NCI-H2227 (cell line): ENCODE data around the gene LCNL1.
"Not testable (repeated sequence)": the region's sequence is repeated elsewhere in the genome, so short reads cannot be mapped to it uniquely, and the experiment has no call there.

Experiments used
- DNase-seq: peaks from one replicate; lab custom pipeline; 2025; ENCODE audit not compliant: unreplicated experiment; lab: John Stamatoyannopoulos, UW

LCNL1 gene

DNA sequence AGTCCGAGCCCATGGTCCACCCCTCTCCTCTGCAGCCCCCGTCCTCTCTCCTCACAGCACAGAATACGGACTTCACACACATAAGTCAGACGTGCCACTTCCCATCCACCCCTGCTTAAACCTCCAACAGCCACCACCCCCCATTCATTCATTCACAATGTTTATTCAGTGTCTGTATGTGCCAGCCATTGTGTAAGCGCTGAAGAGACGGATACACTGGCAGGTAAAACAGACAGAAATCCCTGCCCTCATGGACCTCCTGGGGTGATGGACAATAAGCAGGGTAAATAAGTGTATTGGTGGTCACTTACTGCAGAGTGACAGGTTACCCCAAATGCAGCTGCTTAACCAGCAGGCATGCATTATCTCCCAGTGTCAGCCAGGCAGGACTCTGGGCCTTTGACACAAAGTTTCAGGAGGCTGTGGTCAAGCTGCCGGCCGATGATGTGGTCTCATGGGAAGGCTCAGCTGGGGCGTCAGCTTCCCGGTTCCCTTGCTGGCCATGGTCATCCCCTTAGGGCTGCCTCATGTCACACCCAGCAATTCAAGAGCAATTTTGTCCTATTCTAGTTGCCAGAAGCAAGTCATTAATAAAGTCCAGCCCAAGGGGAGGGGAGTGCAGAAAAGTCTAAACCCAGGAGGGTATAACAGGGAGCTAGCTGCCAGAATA is 7.6 kb downstream of the LCNL1 start:
- no peak for DNase-seq

DNA sequence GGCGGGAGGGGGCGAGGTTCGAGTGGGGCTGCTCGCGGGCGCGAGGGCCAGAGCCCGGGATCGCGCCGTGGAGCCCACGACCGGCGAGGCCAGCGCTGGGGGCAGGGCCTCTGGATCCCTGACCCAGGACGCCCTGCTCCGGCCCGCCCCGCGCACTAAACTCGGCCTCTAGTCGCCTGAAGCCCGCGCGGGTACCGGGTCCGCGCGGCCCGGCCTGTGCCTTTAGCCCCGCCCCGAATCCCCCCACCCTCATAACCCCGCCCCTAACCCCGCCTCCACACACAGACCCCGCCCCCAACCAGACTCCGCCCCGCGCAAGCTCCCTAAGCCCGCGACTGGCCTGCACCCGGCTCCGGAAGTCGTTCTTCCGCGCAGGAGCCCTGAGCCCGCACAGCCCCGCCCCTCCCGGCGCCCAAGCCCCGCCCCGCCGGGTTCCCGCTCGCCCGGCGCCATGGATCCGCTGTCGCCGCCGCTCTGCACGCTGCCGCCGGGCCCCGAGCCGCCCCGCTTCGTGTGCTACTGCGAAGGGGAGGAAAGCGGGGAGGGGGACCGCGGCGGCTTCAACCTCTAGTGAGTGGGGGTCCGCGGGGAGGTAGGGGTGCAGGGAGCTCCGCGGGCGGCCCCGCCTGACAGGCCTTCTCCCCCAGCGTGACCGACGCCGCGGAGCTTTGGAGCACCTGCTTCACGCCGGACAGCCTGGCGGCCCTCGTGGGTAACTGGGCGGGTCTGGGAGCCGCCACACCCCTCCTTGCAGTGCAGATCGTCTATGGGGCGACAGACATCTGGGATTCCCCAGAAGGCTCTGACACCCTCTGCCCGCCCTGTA is 9.4 kb downstream of the LCNL1 start, which contains the start of gene PAXX:
Gene PAXX, plus strand, starts transcription at position 430 of the 826 bp plus-strand sequence. Its CDS starts 22 bp downstream, at position 452.
- DNase-seq, result peak; percentile 80

DNA sequence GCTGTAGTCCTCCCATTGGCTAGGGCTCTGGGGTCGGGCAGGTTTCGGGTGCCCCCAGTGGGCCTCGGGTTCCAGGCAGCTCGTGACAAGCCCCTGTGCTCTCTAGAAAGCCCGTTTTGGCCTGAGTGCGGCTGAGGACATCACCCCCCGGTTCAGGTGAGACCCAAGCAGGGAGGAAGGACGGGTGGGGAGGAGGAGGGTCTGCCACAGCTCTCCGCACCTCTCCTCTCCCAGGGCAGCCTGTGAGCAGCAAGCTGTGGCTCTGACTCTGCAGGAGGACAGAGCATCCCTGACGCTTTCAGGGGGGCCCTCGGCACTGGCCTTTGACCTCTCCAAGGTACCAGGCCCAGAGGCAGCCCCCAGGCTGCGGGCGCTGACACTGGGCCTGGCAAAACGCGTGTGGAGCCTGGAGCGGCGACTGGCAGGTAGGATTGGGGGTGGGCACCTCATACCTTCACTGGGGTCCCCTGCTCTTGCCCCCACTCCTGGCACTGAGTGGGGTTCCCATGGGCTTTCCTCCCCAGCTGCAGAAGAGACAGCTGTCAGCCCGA is 10.1 kb downstream of the LCNL1 start:
- DNase-seq, result no peak

DNA sequence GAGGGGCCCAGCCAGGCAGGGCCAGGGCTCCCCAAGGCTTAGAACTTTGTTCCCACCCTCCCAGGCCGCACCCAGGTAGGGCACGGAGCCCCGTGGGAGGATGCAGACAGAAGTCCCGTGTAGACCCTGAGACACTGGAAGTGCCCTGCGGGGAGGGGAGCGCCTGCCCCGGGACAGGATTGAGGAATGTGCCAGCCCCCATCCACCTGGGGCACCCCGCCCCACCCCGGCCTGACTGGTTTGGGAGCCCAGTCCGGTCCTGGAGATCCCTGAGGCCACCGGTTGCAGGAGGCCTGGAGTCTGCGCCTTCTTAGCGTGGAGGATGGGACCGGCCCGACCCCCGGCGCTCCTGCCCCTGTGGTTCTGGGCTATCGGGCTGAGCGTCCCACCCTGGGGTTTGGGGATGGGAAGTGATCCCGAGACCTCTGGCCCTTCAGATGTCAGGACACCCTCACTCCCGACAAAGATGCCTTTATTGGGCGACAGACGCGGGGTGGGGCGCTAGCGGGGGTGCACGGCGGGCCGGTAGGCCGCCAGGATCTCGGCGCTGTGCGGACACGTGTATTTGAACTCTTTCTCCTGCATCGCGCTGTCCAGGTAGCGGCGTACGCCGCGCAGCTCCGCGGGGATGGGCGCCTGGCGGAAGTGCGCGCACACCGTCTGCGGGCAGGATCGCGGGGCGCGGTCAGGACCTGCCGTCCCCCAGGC is 11.5 kb downstream of the LCNL1 start:
- no peak for DNase-seq

DNA sequence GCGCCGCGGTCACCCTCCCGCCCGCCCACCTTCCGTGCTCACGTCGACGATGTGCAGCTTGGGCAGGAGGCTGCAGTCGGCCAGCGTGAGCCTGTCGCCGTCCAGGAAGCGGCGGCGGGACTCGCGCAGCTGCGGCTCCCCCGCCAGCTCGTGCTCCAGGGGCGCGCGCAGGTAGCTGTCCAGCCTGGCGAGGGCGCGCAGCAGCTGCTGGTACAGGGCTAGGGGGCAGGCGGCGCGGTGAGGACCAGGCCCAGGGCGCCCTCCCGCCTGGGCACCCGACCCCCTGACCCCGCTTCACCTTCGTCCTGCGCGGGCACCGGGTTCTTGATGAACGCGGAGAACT is 12.1 kb downstream of the LCNL1 start:
- DNase-seq, result no peak

DNA sequence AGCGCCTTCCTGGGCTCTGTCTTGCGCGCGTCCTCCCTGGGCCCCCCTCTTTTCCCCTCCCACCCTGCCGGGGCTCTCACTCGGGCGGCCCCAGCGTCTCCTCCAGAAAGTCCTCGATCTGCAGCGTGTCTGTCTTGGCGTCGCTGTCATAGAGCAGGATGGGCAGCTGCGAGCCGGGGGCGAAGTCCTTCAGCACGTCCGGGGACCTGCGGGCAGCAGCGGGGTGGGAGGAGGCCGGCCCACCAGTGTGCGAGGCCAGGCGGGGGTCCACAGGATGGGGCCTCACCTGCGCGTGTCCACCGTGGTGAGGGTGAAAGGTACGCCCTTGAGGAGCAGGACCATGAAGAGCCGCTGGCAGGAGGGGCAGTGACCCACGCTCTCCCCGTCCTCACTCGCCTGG is 12.6 kb downstream of the LCNL1 start:
- no peak for DNase-seq

DNA sequence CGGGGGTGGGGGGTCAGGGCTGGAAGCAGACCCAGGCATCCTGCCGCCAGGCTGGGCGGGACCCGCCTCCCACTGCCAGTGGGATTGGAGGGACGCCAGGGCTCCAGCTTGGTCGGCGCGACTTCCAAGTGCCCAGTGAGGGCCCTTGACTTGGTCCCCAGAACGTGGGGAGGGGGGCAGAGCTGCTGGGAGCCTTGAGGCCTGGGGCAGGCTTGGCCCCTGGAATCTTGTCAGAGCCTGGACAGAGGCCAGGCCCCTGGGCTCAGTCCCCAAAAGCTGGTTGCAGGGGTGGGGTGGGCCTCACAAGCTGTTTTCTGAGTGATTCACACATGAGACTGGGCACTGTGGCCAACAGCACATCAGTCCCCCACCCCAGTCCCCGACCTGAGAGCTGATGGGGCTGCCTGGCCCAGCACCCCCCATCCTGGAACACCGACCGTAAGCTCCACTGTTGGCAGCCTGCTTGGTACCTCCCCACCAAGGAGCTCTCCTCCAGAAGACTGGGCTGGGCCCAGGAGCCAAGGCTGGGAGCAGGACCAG is 13.0 kb downstream of the LCNL1 start:
- DNase-seq, result no peak

DNA sequence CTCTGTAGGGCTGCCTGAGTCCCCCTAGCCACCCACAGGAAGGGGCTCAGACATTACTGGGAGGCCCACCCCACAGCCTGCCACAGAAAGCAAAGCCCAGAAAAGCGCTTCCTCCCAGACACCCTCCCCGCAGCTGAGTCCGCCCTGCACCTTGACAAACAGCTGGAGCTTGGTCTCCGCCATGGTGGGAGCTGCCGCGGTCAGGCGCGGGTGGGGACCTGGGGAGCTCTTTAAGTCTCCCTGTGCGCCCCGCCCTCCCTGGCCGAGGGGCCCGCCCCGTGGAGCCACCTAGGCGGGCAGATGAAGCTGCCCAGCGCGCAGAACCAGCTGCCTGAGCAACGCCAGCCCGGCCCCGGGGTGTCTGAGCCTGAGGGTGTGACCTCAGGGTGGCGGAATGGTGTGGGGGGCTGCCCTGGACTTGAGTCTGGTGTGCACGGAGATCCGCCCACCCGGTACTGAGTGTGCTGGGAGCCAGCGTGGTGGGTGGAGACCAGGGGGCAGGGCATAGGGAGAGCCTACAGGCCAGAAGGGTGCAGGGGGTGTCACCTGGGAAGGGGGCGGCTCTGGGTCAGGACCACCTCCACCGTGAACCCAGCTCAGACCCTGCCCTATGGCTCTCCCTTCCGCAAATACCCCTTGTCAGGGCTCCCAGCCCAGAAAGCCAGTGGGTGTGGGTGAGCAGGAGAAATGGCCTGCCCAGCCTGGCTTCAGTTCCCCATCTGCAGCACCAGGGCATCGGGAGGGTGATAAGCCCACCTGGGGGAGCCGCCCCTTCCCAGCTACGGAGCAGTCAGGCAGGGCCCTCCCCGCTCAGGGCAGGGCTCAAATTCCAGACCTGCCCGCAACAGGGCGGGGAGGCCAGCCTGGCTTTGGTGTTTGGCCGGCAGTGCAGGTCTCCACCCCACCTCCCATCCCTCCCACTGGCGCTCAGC is 13.8 kb downstream of the LCNL1 start, which contains the start of gene CLIC3:
Gene CLIC3, minus strand, starts transcription at position 208 of the 932 bp plus-strand sequence. Its CDS starts 25 bp downstream, at position 183.
- DNase-seq, result no peak

DNA sequence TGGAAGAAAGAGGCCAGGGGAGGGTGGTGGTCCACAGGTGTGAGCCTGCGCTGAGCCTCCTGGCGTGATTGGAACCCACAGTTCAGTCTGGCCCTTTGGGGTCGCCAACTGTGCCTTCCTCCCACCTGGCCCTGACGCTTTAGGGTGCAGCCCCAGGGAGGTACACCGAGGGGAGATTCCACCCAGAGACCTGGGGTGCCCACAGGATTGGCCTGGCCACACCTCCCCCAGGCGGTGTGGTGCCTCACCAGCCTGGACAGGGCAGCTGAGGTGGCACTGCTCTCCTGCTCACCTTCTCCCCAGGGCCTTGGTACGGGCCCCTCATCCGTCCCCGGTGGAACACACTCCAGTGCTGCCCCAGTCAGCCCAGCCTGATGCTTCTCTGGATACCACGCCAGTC is 14.6 kb downstream of the LCNL1 start:
- DNase-seq, result no peak

DNA sequence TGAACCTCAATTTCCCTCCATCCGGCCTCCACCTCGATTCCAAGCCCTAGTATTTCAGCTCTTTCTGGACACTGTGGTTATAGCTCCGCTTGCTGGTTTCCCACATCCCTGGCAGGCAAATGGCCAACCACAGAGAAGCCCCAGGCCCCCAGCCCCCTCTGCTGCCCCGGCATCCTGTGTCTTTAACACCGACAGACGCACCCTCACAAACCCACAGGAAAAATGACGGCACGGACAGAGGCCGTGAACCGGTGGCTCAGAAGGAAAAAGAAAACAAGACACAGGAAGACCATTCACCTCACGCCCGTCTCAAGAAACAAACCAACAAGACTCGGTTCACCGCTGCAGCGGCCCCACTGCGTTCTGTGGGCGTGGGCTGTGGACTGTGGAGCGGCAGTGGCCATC is 15.0 kb downstream of the LCNL1 start:
- DNase-seq, result no peak

DNA sequence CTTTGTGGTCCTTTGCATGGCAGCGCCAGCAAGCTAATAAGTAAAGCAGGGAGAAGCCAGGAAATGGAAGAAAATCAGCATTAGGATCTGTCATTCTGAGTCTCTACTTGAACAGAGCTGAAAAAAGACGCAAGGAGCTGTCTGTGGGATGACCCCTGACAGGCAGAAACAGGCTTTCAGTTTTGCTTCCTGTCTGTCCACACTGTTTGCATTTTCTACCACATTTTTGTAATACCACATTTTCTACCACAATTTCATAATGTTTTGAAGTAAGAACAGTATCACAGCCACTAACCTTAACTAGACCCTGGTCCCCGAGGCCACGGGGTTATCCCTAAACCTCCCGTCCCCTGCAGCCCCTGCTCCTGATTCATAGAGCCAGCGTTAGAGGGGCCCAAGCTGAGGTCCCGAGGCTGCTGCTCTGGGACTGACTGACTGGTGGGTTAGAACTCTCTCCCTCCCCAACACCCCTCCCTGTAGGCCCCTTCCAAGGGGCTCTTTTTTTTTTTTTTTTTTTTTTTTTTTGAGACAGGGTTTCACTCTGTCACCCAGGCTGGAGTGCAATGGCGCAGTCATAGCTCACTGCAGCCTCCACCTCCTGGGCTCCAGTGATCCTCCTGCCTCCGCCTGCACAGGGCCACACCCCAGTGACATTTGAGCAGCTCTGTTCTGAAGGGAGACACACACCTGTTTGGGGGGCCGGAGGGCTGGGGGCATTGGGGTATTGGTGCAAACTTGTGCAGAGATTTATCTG is 17.6 kb downstream of the LCNL1 start:
- no peak for DNase-seq

DNA sequence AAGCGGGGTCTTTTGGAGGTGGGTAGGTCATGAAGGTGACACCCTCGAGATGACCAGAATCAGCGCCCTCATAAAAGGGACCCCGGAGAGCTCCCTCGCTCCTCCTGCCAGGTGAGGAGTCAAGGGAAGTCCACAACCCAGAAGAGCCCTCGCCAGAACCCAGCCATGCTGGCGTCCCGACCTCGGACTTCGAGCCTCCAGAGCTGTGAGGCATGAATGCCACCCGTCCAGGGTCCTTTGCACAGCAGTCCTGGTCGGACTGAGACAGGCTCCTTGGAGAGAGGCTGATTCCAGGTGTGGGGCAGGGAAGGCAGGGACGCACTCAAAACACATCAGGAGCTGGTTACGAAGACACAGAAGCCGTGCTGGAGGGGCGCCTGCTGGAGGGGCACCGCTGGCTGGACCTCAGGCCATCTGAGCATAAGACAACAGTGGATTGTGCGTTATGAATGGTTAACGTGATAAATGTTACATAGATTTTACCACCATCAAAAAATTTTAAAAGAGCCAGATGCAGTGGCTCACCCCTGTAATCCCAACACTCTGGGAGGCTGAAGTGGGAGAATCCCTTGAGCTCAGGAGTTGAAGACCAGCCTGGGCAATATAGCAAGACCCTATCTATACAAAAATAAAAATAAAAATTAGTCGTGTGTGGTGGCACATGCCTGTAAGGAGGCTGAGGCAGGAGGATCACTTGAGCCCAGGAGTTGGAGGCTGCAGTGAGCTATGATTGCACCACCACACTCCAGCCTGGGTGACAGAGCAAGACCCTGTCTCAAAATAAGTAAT is 19.3 kb downstream of the LCNL1 start:
- DNase-seq, result no peak

DNA sequence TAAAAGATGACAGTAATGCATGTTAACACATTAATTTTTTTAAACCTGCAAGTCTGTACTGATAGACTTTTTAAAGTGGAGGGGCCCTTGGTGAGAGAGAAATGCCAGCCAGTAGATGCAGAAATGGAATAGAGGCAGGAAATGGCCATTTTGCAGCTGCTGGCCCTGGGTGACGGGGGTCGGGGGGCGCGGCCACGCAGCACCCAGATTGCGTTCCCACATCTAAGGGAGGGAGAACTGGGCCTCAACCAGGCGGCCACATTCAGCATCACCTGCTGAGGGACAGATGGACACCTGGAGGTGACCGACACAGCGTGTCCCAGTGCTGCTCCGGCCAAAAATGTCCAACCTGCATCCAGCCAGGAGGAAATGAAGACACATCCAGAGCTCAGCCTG is 19.9 kb downstream of the LCNL1 start:
- no peak for DNase-seq

DNA sequence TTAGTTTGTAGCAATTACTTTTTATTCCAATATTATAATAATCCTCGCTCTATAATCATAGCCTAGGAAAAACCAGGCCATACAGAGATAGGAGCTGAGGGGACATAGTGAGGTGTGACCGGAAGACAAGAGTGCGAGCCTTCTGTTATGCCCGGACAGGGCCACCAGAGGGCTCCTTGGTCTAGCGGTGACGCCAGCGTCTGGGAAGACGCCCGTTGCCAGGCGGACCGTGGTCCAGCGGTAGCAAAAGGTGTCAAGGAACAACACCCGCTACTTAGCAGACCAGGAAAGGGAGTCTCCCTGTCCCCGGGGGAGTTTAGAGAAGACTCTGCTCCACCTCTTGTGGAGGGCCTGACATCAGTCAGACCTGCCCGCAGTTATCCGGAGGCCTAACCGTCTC is 21.5 kb downstream of the LCNL1 start:
- not testable (repeated sequence) for DNase-seq

DNA sequence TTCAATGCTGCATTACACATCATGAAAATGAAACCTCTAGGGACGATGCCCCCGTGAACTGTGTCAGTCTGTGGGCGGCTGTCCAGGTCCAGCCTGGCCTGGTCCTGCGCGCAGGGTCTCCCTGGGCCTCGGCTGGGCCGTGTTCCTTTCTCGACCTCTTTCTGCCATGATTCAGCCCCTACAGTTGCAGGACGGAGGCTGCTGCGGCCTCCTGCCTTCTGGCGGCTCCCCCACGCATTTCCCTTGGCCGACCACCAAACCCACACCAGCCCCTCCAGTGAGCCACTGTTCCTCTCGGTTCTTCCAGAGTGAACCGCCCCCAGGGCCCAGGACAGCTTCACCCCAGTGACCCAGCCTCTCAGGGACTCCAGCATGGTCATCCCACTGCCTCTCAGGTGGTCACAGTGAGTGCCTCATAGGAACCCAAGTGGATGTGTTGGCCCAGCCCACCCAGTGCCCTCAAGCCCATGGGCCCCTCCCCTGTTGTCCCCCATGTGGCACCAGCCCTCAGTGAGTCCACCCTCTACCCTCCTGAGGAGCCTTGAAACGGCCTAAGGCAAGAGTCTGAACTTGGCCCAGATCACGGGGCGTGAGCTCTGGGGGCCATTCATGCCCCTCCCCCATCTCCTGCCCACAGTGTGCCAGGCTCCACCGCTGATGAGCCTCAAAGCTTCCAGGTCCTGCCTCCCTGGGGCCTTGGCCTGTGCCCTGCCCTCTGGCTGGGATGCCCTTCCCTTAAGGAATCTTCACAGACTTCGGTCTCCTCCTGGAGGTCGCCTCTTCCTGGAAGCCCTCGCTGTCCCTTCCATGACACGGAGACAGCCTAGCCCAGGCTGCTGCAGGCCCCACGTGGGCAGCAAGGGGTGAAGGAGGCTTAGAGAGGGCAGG is 23.6 kb downstream of the LCNL1 start:
- no peak for DNase-seq

DNA sequence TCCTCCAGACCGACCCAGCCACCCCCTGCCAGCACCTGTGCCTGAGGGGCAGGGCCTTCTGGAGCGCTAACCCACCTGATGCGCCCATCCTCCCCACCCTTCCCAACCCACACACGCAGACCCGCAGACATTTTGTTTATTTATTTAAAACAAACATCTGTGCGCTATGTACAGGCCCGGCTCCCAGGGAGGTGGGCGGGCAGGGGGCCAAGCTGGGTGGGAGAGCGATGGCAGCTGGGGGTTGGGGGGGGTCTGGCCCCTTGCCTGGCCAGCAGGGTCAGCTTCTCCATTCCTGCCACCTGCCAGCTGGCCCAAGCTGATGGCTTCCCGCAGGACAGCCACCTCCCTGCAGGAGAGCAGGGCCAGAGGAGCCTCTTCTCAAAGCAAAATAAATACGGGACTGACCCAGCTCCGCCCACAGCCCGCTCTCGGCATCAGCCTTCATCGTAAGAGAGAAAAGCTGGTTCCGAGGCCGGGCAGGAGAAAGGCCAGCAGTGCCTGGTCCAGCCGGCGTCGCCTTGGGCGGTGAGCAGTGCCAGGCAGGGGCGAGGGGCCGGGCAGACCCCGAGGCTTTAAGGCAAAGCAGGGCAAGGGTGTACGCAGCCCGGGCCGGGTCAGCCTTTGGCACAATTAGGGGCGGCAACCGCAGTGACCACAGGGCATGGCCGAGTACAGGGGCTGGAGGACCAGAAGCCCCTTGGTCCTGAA is 24.5 kb downstream of the LCNL1 start:
- no peak for DNase-seq

DNA sequence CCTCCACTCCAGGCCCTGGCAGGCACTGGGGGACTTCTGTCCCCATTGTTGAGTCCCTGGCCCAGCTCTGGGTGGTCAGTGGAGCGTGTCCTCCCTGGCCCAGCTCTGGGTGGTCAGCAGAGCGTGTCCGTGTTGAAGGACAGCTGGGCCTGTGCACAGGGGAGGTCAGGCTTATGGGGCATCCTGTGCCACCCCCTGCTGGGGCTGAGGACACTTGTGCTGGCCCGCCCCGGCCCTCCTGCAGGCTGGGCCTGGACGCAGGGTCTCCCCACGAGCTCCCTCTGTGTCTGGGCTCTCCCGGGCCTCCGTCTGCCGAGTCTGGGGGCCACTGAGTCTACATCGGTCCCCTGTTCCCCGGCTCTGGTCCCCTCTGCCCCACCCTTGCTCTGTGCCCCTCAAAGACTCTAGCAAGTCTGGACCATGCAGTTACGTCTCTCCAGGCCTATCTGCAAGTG is 25.1 kb downstream of the LCNL1 start:
- no peak for DNase-seq
